ENCODE data around the gene FZR1. TPM values are rescaled to one million over a fixed set of nuclear protein-coding genes. Genes with fewer than 3 reads are reported as not detected.
"Not testable (repeated sequence)": the region's sequence is repeated elsewhere in the genome, so short reads cannot be mapped to it uniquely, and the experiment has no call there.

The FZR1 gene
- total RNA-seq, 1 donor from 2014 or later: 53.9 TPM

DNA sequence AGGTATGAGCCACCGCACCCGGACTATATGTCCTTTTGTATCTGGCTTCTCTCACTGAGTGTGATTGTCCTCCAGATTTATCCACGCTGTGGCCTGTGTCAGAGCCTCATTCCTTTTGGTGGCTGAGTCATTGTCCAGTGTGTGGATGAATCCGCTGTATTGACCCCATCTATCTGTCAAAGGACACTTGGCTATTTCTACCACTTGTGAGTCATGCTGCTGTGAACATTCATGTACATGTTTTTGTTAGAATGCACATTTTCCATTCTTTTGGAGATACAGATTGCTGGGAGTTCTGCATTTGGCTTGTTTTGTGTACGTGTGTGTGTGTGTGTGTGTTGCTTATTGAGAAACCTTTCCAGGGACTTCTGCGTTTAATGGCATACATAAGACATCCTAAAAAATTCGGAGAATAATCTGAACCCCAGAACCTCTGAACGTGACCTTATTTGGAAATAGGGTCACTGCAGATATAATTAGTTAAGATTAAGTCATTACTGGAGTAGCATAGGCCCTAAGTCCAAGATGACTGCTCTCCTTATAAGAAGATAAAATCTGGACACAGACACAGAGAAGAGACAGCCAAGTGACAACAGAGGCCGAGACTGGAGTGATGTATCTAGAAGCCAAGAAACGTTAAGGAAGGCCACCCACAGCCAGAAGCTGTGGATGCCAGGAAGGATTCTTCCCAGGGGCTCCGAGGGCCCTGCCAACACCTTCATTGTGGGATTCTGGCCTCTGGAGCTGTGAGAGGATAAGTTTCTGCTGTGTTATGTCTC is 74.2 kb downstream of the FZR1 start:
- TF ChIP-seq, protein P1, sequence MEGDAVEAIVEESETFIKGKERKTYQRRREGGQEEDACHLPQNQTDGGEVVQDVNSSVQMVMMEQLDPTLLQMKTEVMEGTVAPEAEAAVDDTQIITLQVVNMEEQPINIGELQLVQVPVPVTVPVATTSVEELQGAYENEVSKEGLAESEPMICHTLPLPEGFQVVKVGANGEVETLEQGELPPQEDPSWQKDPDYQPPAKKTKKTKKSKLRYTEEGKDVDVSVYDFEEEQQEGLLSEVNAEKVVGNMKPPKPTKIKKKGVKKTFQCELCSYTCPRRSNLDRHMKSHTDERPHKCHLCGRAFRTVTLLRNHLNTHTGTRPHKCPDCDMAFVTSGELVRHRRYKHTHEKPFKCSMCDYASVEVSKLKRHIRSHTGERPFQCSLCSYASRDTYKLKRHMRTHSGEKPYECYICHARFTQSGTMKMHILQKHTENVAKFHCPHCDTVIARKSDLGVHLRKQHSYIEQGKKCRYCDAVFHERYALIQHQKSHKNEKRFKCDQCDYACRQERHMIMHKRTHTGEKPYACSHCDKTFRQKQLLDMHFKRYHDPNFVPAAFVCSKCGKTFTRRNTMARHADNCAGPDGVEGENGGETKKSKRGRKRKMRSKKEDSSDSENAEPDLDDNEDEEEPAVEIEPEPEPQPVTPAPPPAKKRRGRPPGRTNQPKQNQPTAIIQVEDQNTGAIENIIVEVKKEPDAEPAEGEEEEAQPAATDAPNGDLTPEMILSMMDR (conservative IDR thresholded peaks at IDR 0.05; ENCODE audit: low read depth, low read length): no peak
- no peak overlapping the region for H3K4me3 ChIP-seq (ENCODE audit: low read depth, low read length)
- DNase-seq (ENCODE audit: low read depth): peak; percentile 18

- H3K4me3 ChIP-seq (ENCODE audit: low read depth, low read length); DNase-seq (ENCODE audit: low read depth): not testable (repeated sequence)
Measured at GRCh38 chr19:3581792-3582191, 75.7 kb downstream of the FZR1 start.

- DNase-seq (ENCODE audit: low read depth); H3K4me3 ChIP-seq (ENCODE audit: low read depth, low read length): not testable (repeated sequence)
Measured at GRCh38 chr19:3584036-3584802, 78.1 kb downstream of the FZR1 start.

GRCh38 chr19:3585301-3586126 is 79.4 kb downstream of the FZR1 start, which contains the start of gene GIPC3:
Gene GIPC3 (plus strand): TSS chr19:3585478. CDS start chr19:3585598, 120 bp downstream.
- DNase-seq (ENCODE audit: low read depth): no peak
- TF ChIP-seq, protein P1 (conservative IDR thresholded peaks at IDR 0.05; ENCODE audit: low read depth, low read length): no peak
- H3K4me3 ChIP-seq (ENCODE audit: low read depth, low read length): no peak within 1 kb of the TSS

GRCh38 chr19:3586127-3586626 is 80.1 kb downstream of the FZR1 start:
- DNase-seq (ENCODE audit: low read depth): no peak
- no peak overlapping the region for H3K4me3 ChIP-seq (ENCODE audit: low read depth, low read length)
- TF ChIP-seq, protein P1 (conservative IDR thresholded peaks at IDR 0.05; ENCODE audit: low read depth, low read length): peak; percentile 57

DNA sequence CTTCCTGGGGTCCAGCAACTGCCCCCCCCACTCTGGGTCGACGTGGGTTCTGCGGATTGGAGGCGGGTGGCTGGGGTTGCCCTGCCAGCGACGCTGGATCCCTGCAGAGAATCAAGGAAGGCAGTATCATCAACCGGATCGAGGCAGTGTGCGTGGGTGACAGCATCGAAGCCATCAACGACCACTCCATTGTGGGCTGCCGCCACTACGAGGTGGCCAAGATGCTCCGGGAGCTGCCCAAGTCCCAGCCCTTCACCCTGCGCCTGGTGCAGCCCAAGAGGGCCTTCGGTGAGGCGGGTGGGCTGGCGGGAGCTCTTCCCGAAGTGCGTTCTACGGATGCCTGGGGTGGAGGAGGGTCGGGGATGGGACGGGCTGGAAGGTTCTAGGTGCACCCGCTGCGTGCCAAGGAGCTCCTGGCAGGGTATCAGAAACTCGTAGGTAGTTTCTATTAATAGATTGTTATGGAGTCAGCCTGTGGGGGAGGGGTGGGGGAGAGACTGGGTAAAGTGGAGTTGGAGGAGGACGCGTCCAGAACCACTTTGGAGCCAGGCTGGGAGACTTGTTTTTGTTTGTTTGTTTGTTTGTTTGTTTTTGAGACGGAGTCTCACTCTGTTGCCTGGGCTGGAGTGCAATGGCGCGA is 80.7 kb downstream of the FZR1 start:
- DNase-seq (ENCODE audit: low read depth): no peak
- H3K4me3 ChIP-seq (ENCODE audit: low read depth, low read length): no peak overlapping the region
- TF ChIP-seq, protein P1 (conservative IDR thresholded peaks at IDR 0.05; ENCODE audit: low read depth, low read length): no peak

Other genes starting within 250 kb of the FZR1 start
- 16.8 and 31.2 TPM in 2 replicates for gene NFIC, start 139.7 kb upstream of the FZR1 start, total RNA-seq
- 1.4 and 2.5 TPM in 2 replicates for gene SMIM24, start 25.8 kb upstream of the FZR1 start, total RNA-seq
- gene SMIM44, start 22.9 kb upstream of the FZR1 start, total RNA-seq: 1.0 TPM in 1 of 2 replicates, not detected in the other
- 28.1 and 36.7 TPM in 2 replicates for gene DOHH, start 5.6 kb upstream of the FZR1 start, total RNA-seq
- gene TEKTIP1, start 32.9 kb downstream of the FZR1 start, total RNA-seq: not detected in 2 replicates
- 238 and 260 TPM in 2 replicates for gene MFSD12, start 51.3 kb downstream of the FZR1 start, total RNA-seq
- 125 and 135 TPM in 2 replicates for gene HMG20B, start 66.6 kb downstream of the FZR1 start, total RNA-seq
- gene GIPC3, start 79.2 kb downstream of the FZR1 start, total RNA-seq: not detected in 2 replicates
- 0.17 and 0.51 TPM in 2 replicates for gene TBXA2R, start 100.6 kb downstream of the FZR1 start, total RNA-seq
- gene CACTIN, start 120.5 kb downstream of the FZR1 start, total RNA-seq: 35.0 and 38.9 TPM in 2 replicates
- gene PIP5K1C, start 194.2 kb downstream of the FZR1 start, total RNA-seq: 11.7 and 20.4 TPM in 2 replicates
- gene TJP3, start 202.1 kb downstream of the FZR1 start, total RNA-seq: 1.9 and 3.8 TPM in 2 replicates